ENCODE data around the gene RDH8. TPM values are rescaled to one million over a fixed set of nuclear protein-coding genes. Genes with fewer than 3 reads are reported as not detected.
A peak's percentile ranks its signal among the peaks of the same experiment; 100 is the strongest.

Gene RDH8, protein sequence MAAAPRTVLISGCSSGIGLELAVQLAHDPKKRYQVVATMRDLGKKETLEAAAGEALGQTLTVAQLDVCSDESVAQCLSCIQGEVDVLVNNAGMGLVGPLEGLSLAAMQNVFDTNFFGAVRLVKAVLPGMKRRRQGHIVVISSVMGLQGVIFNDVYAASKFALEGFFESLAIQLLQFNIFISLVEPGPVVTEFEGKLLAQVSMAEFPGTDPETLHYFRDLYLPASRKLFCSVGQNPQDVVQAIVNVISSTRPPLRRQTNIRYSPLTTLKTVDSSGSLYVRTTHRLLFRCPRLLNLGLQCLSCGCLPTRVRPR
- not detected for total RNA-seq

GRCh38 chr19:10013316-10013715, at the start of gene RDH8:
Gene RDH8 (plus strand): TSS chr19:10013483. CDS start chr19:10013498, 15 bp downstream.
- DNase-seq (ENCODE audit: low spot score) = no peak

DNA sequence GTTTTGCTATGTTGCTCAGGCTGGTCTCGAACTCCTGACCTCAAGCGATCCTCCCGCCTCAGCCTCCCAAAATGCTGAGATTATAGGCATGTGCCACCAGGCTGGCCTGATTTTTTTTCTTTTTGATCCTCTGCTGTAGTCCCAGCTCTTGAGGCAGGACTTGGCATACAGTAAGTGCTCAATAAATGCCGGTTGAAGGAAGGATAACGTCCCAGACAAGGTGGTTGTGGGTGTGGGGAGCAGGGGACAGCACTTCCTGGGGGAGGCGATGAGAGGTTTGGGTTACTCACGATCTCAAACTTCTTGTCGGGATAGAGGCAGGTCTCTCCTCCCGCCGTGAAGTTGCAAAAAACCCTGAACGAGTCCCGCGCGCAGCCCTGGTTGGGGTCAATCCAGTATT, 47.3 kb upstream of the RDH8 start:
- DNase-seq (ENCODE audit: low spot score) = no peak

DNA sequence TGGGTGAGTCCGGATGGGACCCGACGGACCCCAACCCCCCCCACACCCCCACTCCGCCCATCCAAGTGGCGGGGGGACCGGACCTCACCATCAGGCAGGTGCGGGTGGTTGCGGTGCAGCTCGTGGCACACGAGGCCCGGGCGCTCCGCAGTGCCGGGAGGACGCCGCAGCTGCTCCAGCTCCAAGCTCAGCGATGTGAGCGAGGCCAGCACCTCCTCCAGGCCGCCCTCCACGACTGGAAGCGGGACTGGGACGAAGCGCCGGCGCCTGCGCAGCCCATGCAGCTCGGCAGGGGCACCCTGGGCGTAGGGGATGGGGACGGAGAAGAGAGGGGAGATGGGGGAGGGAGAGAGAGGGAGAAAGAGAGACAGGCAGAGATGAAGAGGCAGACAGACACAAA, 46.8 kb upstream of the RDH8 start:
- DNase-seq (ENCODE audit: low spot score) = no peak

GRCh38 chr19:9967326-9967725, 46.0 kb upstream of the RDH8 start:
- no peak for DNase-seq (ENCODE audit: low spot score)

DNA sequence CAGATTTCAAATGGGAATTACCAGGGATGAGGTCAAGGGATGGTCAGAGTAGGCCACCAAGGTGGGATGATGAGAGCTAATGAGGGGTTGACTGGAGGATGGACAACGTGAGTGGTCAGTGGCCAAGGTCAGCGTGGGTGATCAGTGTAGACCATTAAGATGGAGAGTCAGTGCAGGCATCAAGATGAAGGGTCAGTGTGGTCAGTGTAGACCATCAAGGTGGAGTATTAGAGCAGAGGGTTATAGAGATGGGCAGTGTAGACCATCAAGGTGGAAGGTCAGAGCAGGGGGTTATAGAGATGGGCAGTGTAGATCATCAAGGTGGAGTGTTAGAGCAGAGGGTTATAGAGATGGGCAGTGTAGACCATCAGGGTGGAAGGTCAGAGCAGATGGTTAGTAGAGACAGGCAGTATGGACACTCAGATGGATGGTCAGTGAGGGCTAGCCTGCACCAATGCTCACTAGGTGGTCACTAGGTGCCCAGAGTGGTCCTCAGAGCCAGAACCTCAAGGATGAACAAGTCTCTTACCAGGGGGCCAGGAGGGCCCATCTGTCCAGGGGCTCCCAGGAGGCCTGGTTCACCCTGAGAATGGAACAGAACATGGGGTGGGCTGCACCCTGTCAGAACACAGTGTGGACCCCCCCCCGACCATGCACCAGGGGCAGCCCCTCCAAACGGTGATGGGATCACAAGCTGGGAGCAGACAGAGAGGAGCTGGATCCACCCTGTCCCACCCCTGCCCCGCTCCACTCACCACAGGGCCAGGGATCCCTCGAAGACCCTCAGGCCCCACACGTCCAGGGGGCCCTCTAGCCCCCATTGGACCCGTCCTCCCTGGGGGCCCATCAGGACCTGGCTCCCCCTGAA, 44.2 kb upstream of the RDH8 start:
- no peak for DNase-seq (ENCODE audit: low spot score)

DNA sequence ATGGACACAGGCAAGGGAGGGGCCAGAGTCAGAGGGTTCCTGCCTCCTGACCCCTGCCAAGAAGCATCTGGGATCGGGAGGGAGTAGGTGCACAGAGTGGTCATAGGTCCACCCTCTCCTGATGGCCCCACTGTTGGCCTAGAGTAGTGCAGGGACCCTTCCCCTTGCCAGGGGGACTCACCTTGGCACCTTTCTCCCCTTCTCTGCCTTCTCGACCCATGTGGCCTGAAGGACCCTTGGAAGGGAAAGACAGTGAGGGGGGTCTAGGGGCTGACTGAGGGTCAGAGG, 43.7 kb upstream of the RDH8 start:
- no peak for DNase-seq (ENCODE audit: low spot score)

DNA sequence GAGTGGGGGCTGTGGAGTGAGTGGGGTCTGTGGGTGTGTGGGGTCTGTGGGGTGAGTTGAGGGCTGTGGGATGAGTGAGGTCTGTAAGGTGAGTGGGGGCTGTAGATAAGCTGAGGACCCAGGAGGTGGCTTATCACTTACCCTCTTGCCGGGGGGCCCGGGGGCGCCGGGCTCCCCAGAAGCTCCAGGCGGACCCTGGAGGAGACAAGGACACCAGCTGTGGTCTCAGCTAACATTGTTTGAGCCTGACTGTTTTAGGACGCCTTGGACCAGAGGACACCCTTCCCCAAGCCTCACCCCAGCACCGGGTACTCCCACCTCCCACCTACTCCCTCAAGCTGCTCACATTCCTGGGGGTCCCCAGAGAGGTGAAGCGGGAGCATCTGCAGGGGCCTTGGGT, 42.8 kb upstream of the RDH8 start:
- no peak for DNase-seq (ENCODE audit: low spot score)

DNA sequence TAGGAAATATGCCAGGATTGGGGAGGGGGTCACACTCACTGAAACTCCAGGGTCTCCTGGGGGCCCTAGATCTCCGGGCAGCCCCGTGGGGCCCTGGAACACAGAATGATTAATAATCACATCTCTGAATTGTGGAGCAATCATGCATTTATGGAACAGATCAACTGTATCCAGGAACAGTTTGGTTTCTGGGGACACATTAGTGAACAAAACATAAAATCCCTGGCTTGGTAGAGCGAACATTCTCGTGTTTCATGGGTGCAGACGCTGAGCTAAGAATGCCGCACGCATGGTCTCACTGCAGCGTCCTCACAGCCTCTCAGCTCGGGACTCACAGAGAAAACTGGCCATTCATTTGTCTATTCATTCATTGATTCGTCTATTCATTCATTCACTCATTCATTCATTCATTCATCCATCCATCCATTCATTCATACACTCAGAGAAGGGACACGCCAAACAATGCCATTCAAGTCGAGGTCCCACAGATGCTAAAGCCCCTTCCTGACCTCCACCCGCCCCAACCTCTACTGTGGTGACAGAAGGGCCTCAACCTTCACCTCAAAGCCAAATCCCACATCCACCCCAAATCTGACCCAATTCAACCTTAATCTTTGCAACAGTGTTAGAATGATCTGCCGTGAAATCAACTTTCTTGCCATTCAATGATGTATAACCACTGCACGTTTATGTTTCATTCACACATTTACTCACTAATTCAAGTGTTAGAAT, 42.0 kb upstream of the RDH8 start:
- no peak for DNase-seq (ENCODE audit: low spot score)

DNA sequence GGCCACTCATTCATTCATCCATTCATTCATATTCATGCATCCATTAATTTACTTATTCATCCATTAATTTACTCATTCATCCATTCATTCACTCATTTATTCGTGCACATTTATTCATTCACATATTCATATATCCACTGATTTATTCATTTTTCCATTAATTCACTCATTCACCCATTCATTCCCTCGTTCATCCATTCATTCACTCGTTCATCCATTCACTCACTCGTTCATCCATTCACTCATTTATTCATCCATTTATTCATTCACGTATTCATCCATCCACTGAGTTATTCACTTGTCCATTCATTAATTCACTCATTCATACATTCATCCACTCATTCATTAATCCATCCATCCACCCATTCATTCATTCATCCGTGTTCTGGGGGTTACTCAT, 41.2 kb upstream of the RDH8 start:
- DNase-seq (ENCODE audit: low spot score) = no peak

GRCh38 chr19:9981406-9982260, 31.6 kb upstream of the RDH8 start:
- DNase-seq (ENCODE audit: low spot score) = no peak

GRCh38 chr19:9986787-9987281, 26.4 kb upstream of the RDH8 start:
- DNase-seq (ENCODE audit: low spot score) = peak; percentile 11

DNA sequence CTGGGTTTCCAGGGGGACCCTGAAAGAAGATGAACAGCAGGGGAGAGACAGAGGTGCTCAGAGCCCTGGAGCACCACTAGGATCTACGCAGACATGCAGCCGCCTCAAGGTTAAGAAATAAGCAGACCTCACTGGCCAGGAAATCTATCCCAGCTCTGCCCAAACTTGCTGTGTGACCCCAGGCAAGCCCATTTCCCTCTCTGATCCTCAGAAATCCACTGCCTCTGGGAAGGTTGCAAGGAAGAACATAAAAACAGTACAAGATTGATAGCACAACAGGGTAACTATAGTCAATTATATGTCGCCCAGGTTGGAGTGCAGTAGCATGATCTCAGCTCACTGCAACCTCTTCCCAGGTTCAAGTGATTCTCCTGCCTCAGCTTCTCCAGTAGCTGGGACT, 23.8 kb upstream of the RDH8 start:
- DNase-seq (ENCODE audit: low spot score) = no peak

- DNase-seq (ENCODE audit: low spot score) = no peak
Observed at GRCh38 chr19:9991425-9992191, 21.7 kb upstream of the RDH8 start.

- no peak for DNase-seq (ENCODE audit: low spot score)
Observed at GRCh38 chr19:9995084-9995483, 18.2 kb upstream of the RDH8 start.

DNA sequence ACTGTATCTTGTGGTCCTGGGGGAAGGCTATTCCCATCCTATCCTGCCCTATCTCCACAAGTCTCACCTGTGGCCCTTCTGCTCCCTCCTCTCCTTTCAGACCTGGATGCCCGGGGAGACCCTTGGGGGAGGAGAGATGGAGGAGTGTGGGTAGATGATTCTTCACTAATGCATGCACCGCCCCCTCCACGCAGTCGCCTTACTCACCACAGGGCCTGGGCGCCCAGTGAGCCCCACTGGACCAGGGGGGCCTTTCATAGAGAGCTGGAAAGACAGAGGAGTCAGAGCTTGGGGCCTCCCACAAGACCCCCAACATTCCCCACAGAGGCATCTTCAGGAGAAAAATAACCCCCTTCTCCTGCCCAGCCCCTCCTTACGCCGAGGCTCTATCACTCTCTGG, 17.3 kb upstream of the RDH8 start:
- no peak for DNase-seq (ENCODE audit: low spot score)

DNA sequence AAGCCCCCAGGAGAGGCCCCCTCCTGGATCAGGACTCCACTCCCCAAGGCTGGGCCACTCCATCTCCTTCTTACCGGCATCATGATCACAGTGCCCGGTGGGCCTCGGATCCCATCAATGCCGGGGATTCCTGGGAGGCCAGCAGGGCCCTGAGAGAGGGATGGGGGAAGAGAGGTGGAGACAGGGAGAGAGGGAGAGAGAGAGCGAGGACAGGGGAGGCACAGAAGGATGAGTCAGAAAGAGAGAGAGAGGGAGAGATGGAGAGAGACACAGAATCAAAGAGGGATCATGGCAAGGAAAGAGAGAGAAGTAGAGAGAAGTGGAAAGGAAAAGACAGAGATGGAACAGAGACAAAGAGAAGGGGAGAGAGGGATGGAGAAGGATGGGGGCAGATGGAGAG, 16.7 kb upstream of the RDH8 start:
- DNase-seq (ENCODE audit: low spot score) = no peak

DNA sequence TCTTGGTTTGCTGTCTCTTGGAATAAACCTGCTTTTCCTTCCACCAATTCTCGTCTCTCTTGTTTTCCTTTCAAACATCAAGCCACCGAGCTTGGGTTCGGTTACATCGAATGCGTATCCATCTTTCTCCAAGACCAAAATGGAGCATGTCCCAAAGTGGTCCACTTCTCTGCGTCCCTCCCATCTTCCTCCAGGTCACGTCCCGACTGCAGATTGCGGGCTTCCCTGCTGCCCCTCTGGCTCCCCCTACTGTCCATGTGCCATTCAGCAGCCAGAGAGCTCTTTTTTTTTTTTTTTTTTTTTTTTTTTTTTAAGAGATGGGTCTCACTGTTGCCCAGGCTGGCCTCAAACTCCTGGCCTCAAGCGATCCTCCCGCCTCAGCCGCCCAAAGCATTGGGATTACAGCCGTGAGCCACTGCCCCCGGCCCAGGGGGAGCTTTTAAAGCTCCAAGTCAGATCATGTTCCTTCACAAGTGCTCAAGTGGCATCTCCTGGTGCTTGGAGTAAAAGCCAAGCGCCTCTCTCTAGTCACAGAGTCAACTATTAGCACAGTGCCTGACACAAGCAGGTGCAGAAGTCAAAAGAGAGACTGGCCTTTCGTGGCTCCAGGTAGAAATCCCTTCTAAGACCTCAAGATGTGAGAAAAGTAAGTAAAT, 13.0 kb upstream of the RDH8 start:
- DNase-seq (ENCODE audit: low spot score) = peak; percentile 61

DNA sequence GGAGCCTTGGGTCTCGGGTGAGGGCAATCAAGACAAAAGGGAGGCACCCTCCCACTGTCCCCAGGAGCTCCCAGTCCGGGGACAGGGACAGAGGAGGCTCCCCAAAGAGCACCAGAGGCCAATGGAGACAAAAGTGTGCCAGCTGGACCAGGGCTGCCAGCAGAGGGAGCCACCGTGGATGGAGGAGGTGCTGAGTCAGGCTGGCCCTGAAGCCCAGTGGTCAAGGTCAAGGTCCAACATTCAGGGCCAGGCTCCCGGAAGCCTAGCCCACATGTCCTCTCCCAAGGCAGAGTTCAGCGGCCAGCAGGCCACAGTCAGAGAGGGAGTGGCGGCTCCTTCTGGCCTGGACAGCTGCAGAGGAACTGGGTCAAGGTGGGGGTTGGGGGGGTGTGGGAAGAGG, 11.4 kb upstream of the RDH8 start:
- peak; percentile 33 for DNase-seq (ENCODE audit: low spot score)

DNA sequence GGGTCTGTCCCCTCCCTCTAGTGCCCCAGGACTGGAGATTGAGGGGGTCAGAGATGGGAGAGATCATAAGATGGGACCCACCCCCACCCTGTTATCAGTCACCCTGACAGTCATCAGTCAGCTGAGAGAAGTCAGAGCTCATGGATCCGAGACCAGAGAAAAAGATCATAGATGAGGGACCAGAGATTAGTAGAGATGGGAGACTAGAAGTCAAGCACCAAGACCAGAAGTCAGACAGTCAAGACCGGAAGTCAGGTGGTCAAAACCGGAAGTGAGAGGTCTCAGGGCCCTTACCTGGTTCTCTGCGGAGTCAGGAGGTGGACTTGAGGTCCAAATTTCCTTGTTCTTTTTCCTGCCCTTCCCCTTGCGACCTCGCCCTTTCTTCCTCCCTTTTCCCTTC, 10.0 kb upstream of the RDH8 start:
- DNase-seq (ENCODE audit: low spot score) = no peak

GRCh38 chr19:10004617-10005016, 8.7 kb upstream of the RDH8 start:
- DNase-seq (ENCODE audit: low spot score) = no peak
